Measurements from ENCODE around the gene MACROH2A1. TPM values are rescaled to one million over a fixed set of nuclear protein-coding genes. Genes with fewer than 3 reads are reported as not detected.

Gene MACROH2A1
- total and polyA plus RNA-seq, 2 experiments from 2014 or later: 64.9 to 81.6 TPM

- Histone ChIP-seq H3K4me3 (no peak overlapping the region), H2AFZ (no peak overlapping the region), H3F3A (replicated peaks; ENCODE audit: low read depth) (no peaks in the 10 kb centered on the region), H3K4me2 (no peak overlapping the region), H4K20me1 (replicated peaks; ENCODE audit: insufficient read depth) (no peaks in the 10 kb centered on the region; the same call in 1 of the 2 replicates), H3K27me3 (ENCODE audit: insufficient read depth) (no peaks in the 10 kb centered on the region), H3K36me3 (ENCODE audit: insufficient read depth) (no peaks in the 10 kb centered on the region; the same call in 1 of the 2 replicates), H3K9me2 (ENCODE audit: insufficient read depth) (no peaks in the 10 kb centered on the region), H3K4me1 (ENCODE audit: insufficient read depth) (no peaks in the 10 kb centered on the region), H3K79me2 (replicated peaks; ENCODE audit: insufficient read depth) (no peaks in the 10 kb centered on the region), H3K27ac (ENCODE audit: low read depth) (no peak overlapping the region)
- ATAC-seq (no peak), DNase-seq (ENCODE audit: low spot score) (no peak)
- no peak overlapping the region for H3K27ac Mint-ChIP-seq
- no peaks in the 10 kb centered on the region for H3K9me3 Mint-ChIP-seq
- peaks cover 2% of the 10 kb centered on the region for H3K27me3 Mint-ChIP-seq (ENCODE audit: insufficient read depth, low read depth, poor library complexity)
- no peaks in the 10 kb centered on the region for H3K4me1 Mint-ChIP-seq
- TF ChIP-seq, protein P1, sequence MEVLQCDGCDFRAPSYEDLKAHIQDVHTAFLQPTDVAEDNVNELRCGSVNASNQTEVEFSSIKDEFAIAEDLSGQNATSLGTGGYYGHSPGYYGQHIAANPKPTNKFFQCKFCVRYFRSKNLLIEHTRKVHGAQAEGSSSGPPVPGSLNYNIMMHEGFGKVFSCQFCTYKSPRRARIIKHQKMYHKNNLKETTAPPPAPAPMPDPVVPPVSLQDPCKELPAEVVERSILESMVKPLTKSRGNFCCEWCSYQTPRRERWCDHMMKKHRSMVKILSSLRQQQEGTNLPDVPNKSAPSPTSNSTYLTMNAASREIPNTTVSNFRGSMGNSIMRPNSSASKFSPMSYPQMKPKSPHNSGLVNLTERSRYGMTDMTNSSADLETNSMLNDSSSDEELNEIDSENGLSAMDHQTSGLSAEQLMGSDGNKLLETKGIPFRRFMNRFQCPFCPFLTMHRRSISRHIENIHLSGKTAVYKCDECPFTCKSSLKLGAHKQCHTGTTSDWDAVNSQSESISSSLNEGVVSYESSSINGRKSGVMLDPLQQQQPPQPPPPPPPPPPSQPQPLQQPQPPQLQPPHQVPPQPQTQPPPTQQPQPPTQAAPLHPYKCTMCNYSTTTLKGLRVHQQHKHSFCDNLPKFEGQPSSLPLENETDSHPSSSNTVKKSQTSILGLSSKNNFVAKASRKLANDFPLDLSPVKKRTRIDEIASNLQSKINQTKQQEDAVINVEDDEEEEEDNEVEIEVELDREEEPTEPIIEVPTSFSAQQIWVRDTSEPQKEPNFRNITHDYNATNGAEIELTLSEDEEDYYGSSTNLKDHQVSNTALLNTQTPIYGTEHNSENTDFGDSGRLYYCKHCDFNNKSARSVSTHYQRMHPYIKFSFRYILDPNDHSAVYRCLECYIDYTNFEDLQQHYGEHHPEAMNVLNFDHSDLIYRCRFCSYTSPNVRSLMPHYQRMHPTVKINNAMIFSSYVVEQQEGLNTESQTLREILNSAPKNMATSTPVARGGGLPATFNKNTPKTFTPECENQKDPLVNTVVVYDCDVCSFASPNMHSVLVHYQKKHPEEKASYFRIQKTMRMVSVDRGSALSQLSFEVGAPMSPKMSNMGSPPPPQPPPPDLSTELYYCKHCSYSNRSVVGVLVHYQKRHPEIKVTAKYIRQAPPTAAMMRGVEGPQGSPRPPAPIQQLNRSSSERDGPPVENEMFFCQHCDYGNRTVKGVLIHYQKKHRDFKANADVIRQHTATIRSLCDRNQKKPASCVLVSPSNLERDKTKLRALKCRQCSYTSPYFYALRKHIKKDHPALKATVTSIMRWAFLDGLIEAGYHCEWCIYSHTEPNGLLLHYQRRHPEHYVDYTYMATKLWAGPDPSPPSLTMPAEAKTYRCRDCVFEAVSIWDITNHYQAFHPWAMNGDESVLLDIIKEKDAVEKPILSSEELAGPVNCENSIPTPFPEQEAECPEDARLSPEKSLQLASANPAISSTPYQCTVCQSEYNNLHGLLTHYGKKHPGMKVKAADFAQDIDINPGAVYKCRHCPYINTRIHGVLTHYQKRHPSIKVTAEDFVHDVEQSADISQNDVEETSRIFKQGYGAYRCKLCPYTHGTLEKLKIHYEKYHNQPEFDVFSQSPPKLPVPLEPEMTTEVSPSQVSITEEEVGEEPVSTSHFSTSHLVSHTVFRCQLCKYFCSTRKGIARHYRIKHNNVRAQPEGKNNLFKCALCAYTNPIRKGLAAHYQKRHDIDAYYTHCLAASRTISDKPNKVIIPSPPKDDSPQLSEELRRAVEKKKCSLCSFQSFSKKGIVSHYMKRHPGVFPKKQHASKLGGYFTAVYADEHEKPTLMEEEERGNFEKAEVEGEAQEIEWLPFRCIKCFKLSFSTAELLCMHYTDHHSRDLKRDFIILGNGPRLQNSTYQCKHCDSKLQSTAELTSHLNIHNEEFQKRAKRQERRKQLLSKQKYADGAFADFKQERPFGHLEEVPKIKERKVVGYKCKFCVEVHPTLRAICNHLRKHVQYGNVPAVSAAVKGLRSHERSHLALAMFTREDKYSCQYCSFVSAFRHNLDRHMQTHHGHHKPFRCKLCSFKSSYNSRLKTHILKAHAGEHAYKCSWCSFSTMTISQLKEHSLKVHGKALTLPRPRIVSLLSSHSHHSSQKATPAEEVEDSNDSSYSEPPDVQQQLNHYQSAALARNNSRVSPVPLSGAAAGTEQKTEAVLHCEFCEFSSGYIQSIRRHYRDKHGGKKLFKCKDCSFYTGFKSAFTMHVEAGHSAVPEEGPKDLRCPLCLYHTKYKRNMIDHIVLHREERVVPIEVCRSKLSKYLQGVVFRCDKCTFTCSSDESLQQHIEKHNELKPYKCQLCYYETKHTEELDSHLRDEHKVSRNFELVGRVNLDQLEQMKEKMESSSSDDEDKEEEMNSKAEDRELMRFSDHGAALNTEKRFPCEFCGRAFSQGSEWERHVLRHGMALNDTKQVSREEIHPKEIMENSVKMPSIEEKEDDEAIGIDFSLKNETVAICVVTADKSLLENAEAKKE (CRISPR knock-in tag; IDR thresholded peaks at IDR 0.05): no peak
- TF ChIP-seq JUNB (IDR thresholded peaks at IDR 0.05; ENCODE audit: unreplicated experiment) (no peak), ZNF114 (CRISPR knock-in tag; IDR thresholded peaks at IDR 0.05) (no peak), STAT1 (IDR thresholded peaks at IDR 0.05; ENCODE audit: unreplicated experiment) (no peak), POLR2AphosphoS5 (IDR thresholded peaks at IDR 0.05; ENCODE audit: low read depth) (no peak), CREB1 (CRISPR knock-in tag; IDR thresholded peaks at IDR 0.05; ENCODE audit: low read depth) (no peak), ZNF331 (CRISPR knock-in tag; IDR thresholded peaks at IDR 0.05; ENCODE audit: low read depth) (no peak), NANOG (IDR thresholded peaks at IDR 0.05; ENCODE audit: borderline replicate concordance) (no peak), EZH2 (IDR thresholded peaks at IDR 0.05; ENCODE audit: low read depth, unreplicated experiment) (no peak), CTCF (conservative IDR thresholded peaks at IDR 0.05; ENCODE audit: low read depth in 2 of 2) (no peak), EZH2phosphoT487 (IDR thresholded peaks at IDR 0.05; ENCODE audit: unreplicated experiment) (no peak)
- TF ChIP-seq, protein P2, sequence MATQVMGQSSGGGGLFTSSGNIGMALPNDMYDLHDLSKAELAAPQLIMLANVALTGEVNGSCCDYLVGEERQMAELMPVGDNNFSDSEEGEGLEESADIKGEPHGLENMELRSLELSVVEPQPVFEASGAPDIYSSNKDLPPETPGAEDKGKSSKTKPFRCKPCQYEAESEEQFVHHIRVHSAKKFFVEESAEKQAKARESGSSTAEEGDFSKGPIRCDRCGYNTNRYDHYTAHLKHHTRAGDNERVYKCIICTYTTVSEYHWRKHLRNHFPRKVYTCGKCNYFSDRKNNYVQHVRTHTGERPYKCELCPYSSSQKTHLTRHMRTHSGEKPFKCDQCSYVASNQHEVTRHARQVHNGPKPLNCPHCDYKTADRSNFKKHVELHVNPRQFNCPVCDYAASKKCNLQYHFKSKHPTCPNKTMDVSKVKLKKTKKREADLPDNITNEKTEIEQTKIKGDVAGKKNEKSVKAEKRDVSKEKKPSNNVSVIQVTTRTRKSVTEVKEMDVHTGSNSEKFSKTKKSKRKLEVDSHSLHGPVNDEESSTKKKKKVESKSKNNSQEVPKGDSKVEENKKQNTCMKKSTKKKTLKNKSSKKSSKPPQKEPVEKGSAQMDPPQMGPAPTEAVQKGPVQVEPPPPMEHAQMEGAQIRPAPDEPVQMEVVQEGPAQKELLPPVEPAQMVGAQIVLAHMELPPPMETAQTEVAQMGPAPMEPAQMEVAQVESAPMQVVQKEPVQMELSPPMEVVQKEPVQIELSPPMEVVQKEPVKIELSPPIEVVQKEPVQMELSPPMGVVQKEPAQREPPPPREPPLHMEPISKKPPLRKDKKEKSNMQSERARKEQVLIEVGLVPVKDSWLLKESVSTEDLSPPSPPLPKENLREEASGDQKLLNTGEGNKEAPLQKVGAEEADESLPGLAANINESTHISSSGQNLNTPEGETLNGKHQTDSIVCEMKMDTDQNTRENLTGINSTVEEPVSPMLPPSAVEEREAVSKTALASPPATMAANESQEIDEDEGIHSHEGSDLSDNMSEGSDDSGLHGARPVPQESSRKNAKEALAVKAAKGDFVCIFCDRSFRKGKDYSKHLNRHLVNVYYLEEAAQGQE (IDR thresholded peaks at IDR 0.05; ENCODE audit: unreplicated experiment): no peak
- TF ChIP-seq, protein P3, sequence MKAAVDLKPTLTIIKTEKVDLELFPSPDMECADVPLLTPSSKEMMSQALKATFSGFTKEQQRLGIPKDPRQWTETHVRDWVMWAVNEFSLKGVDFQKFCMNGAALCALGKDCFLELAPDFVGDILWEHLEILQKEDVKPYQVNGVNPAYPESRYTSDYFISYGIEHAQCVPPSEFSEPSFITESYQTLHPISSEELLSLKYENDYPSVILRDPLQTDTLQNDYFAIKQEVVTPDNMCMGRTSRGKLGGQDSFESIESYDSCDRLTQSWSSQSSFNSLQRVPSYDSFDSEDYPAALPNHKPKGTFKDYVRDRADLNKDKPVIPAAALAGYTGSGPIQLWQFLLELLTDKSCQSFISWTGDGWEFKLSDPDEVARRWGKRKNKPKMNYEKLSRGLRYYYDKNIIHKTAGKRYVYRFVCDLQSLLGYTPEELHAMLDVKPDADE (IDR thresholded peaks at IDR 0.05): no peak
- peaks cover 42% of the 10 kb centered on the region; the same call in 2 of the 3 replicates for H3K36me3 Mint-ChIP-seq (ENCODE audit: low read depth)
- H3K4me3 Mint-ChIP-seq: no peak overlapping the region
Observed at GRCh38 chr5:135364421-135365262, 34.4 kb downstream of the MACROH2A1 start.

All from GM23338 (cell line).